A172 (cell line): ENCODE measurements around the gene CYGB. TPM values are rescaled to one million over a fixed set of nuclear protein-coding genes. Genes with fewer than 3 reads are reported as not detected.
A peak's percentile ranks its signal among the peaks of the same experiment; 100 is the strongest.
"Not testable (repeated sequence)": the region's sequence is repeated elsewhere in the genome, so short reads cannot be mapped to it uniquely, and the experiment has no call there.

Experiments used
- DNase-seq: peaks from one replicate; pipeline ENCODE4 v3.0.0-alpha.2; 2015; ENCODE audit warnings: low spot score
- total RNA-seq: library from RNA; depleted of rRNA; stranded (reverse); fragments of >200 nt; shearing (Covaris generic); gene quantifications from 2 replicates; pipeline ENCODE4 v1.2.3, GENCODE V29; 2014

The CYGB gene
- total RNA-seq, 1 experiment from 2014 or later, result 0.05 TPM

DNA sequence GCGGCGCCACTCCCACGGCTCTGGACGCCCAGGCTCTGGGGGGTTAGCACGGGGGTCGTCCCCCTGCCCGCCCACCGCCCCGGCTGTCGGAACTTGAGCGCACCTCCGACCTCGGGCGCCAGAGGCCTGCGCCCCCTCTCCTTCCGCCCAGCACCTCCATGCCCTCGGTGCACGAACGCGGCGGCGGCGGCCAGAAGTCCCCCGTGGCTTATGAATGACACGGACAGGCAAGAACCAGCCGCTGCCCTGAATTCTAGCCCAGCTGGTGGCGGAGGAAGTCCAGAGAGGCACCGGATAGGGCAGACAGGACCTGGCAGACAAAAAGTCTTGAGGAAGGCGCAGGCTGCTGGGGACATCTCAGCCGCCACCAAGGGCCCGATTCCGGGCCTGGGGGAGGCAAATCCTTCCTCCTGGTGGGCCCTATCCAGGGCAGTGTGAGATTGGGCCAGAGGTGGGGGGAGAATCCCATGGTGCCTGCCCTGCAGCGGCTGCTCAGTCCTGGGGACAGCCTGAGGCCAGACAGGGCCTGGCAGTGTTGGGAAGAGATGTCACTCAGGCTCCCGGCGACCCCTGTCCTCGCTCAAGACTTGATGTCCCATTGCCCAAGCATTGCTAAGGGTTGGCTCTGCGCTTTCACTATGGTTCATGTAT, 897 bp upstream of the CYGB start:
- no peak for DNase-seq

DNA sequence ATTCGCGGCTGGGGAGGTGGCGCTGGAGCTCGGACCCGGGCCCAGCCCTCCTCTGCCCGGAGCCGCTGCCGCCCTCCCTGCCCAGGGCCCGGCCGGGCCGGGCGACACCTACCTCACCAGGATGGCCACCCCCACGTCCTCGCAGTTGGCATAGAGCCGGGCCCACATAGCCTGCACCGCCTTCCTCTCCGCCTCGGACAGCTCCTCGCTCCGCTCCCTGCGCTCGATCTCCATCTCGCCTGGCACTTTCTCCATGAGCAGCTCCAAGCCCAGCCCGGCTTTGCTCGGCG, 276 bp downstream of the CYGB start:
- no peak for DNase-seq

DNA sequence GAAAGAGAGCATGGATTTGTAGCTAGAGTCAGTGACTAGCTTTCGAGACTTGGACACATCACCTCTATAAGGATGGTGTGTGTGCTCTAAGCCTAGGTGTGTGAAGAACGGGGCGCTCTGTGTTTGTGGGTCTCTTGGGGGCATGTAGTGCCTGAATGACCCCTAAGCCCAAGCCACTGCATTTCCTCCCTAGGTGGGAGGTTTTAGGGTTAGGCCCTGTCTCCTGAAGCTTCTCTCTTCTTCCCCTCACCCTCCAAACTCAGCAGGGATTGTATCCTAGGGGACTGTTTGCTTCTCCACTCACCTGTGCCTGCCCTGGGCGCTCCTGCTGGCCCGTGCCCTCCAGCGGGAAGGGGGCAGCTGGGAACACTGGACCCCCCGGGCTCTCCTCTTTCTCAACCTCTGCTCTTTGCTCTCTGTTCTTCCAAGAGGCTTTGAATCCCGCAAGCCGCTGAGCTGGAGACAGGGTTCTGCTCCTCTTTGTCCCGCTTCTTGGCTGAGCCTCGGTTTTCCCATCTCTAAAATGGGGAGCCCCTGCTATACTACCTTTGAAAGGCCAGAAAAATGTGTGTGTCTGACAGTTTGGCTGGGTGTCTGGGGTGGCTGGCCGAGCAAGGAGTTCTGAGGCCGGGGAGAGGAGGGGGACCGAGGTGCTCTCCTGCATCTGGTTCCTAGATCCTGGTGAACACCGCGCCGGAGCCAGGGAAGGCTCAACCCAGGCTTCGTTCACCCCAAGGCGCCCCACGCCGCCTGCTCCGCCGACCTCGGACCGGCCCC, 810 bp downstream of the CYGB start:
- DNase-seq, result no peak

DNA sequence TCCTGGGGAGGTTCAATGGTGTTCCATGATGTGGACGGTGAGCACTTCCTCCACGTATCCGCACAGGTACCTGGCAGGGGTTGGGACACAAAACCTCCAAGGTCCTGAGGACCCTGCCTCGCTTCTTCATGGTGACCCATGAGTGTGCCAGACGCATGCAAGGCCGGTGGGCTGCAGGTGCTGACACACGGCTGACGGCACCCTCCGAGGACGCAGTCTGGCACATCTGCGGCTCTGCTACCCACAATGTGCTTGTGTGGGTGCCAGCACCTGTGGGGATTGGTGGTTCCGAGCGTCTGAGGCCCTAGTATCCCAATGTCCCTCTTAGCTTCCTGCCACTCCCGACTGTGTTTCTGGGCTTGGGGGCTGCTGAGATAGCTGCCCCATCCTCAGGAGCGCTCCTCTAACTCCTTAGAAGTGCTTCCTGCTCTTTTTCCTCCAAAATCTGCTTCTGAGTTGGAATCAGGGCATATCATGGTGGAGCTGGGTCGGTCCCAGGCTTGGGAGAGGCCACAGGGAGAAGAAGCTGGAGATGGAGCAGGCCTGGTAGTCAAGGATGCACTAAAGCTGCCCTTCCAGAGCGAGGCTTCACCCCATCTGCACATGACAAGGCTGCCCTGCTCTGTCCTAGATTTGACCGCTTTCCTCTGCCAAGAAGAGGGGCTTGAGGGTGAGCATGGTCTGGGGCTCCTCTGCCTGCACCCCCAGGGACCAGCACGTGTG, 1.6 kb downstream of the CYGB start:
- no peak for DNase-seq

DNA sequence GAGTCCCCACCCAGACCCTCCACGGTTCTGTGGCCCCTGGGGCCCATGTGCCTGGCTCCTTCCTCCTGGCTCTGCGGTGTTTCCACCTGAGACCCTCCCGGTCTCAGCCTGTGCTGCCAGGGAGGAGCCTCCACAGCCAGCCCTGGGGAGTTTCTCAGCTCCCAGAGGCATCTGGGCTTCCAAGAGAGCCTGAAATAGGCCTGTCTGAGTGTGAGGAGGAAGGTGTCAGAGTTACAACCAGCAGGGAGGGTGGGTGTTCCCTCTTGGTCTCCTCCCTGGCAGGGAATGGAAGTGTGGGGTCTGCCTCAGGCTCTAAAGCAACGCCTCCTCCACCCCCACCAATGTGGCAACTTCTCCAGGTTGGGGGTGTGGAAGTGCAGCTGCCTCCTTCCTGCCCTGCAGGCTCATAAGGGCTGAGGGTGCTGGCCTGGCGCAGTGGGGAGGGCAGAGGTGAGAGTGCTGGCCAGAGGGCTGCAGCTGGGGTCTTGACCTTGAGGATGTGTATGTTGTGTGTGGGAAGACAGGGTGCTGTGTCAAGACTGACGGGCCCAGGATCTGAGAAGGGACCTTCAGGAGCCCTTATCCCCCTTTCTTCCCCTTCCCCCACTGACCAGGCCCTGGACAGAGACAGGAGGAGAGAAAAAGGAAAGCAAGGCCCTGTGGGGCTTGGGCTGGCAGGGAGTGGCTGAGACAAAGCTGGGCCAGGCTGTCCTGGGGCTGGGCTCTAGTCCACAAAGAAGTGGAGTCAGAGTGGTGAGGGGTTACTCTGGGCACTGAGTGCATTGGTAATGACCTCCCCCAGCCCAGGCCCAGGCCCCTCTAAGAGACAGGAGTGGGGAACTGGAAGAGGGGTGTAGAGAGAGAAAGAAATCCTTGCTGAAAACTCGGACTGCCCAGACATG, 2.4 kb downstream of the CYGB start:
- no peak for DNase-seq

DNA sequence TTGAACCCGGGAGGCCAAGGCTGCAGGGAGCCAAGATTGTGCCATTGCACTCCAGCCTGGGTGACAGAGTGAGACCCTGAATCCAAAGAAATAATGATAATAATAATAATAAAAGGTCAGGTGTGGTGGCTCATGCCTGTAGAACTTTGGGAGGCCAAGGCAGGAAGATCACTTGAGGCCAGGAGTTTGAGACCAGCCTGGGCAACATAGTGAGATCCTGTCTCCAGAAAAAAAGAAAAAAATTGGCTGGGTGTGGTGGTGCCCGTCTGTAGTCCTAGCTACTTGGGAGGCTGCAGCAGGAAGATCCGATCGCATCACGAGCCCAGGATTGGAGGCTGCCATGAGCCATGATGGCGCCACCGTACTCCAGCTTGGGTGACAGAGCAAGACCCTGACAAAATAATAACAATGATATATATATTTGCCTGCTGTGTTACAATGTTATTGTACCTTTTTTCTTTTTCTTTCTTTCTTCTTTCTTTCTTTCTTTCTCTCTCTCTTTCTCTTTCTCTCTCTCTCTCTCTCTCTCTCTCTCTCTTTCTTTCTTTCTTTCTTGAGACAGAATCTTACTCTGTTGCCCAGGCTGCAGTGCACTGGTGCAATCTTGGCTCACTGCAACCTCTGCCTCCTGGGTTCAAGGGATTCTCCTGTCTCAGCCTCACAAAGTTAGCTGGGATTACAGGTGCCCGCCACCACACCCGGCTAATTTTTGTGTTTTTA, 3.7 kb downstream of the CYGB start:
- not testable (repeated sequence) for DNase-seq

DNA sequence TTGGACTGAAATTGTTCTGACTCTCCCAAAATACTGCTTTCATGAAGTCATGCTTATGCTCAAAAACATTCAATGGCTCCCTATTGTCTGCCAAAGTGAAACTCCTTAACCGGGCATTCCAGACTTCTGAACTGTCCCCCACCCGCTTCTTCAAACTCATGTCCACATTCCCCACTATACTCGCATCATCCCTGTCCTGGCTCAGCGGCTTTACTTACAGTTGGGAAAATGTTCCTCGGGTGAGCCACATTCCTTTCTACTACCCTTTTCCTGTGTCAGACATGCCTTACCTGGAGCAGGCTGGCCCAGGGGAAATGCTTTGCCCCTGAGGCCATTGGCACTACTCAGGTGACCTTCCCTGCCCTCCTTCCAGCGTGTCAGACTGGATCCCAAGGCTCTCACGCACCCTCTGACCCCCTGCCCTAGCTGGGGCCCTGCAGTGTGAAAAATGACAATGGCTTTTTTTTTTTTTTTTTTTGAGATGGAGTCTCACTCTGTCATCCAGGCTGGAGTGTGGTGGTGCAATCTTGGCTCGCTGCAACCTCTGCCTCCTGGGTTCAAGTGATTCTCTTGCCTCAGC, 5.3 kb downstream of the CYGB start:
- peak; percentile 14 for DNase-seq

DNA sequence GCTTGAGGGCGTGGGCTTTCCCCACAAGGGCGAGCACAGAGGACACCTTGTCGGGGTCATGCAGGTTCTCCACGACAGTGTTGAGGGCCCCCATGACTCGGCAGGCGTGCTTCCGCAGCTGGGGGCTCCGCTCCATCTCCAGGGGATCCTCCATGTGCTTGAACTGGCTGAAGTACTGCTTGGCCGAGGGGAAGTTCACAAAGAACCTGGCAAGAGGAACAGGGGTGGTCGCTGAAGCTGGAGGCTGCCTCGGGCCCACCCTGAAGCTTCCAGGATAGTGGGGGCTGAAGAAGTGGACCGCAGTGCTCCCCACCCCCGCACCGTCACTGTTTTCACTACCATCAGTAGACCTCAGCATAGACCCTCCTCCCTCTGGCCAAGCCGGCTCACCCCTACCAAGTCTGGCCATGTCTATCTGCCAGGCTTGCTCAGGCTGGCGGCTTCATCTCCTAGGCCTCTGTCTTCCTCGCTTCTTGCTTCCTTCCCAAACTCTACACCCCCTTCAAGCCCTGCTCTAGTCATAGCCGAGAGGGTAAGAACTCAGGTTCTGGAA, 5.9 kb downstream of the CYGB start:
- DNase-seq, result no peak

DNA sequence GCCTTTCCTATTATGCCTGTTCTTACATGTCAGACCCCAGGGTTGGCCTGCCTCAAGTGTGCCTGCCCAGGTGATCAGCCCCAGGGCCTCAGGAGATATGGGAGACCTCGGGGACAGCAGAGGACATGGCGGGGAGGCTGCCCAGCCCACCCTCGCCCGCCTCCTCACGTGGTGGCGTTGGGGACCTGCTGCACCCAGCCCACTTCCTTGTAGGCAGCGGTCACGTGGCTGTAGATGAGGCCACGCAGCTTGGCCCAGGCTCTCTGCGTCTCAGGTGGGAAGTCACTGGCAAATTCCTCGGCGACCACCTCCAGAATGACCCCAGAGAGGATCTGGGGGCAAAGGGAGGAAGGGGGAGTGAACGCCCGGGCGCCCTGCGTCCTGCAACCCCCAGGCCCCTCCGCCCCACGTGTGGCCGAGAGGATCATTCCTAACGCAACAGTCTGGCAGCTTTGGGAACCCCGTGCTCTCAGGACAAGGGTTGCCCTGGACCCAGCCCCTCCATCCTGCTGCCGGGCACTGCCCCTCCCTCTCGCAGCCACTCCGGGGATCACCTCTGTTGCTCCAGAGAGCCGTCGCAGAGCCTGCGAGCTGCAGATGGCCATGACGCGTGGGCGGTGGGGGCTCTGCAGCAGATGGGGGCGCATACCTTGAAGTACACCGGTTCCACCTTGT, 6.6 kb downstream of the CYGB start:
- no peak for DNase-seq

DNA sequence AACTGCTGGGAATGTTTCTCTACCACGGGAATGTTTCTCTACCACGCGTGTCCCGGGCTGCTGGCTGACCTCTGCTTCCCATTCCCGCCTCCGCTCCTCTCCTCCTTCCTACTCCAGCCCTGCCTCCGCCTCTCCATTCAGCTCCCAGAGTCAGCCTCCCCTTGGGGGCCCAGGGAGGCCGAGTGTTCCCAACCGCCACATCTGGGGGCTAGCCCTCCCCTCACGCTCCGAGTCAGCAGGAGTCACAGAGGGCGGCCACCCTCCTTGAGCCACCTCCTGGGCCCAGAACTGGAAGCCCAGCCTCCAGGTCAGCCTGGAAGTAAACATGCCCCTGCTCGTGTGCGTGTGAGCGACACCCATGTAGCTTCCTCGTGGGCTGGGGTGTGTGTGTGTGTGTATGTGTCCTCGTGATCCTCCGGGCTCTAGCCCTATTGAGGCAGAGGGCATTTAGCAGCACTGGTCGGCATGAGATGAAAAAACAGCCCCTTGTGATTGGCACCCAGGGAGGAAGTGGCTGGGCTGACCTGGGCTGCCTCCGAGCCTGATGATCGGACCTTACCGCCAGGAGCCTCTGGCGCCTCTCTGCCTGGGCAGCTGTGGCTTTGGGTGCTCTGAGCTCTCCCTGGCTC, 7.3 kb downstream of the CYGB start:
- DNase-seq, result no peak

DNA sequence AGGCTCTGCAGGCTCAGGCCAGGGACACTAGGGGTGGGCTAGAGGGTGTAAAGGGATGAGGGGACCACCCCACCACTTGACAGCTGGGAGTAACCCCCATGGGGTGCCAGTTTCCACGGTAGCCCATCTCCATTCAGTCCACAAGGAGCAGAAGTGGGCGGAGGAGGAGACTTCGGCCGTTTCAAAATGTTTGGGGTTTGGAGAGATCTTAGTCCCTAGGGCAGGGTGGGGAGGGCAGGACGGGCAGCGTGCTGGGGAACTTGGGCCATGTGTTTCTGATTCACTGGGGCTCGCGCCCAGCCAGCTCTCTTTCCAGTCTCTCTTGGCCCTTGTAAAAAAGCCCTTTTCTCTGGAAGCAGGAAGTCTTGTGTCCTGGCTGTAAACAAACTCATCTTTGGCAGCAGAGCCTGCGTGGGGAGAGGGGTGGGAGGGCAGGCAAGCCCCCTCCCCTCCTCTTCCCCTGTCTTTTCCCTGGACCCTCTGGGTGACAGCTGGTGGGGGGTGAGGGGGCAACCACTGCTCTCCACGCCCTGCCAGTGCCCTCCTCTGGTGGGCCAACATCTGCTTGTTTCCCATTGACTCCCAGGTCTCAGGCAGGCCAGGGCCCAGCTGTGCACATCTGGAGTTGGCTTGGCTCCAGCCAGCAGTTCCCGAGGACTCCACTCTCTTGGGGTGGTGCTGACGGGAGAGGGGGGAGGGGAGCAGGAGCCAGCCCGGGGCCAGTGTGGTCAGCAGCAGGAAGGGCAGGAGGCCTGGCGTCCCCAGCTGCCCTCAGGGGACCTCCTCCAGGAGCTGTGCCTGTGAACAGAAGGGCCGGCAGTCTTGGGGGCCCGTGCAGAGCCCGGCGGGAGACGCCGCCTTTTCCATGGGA, 8.1 kb downstream of the CYGB start:
- peak; percentile 53 for DNase-seq

DNA sequence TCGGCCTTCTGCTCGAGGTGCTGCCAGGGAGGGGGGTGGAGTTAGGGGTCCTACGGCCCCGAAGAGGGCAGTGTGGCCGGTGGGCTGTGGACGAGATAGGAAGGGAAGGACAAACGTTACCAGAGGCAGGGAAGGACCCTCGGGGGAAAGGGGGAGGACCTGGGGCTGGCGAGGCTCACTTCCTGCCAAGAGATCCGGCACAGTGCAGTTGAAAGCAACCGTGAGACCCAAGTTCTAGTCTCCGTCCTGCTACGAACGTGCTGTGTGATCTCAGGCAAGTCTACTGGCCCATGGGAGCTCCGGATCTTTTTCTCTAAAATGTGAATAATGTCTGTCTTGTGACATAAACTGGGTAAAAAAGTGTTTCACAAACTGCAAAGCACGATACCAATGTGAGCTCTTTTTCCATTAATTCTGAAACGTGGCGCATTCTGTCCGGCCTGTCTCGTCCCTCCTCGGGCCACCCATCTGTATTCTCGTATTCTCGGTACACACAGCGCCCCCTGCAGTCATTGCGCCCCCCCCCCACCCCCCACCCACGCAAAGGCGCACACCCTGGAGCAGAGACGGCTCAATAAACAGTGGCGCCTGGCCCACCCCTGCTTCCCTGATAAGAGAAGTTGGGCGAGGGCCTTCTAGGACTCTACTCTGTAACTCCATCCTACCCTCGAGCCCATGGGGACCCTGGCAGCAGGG, 8.8 kb downstream of the CYGB start:
- DNase-seq, result no peak

DNA sequence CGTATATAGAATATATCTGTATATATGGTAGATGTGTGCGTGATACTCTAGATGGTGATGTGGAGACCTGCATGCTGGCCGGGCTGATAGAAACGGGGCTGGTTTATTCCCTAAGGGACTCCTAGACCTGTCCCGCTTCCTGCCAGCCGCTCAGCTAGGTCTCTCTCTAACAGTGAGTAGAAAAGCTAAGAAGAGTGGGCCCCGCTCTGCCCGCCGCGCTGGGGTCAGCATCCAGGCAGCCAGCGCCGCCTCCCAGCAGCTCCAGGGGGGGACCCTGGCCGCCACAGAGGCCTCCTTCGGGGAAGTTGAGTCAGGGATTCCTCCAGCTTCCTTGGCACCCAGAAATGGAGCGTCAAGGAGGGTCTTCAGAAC, 9.4 kb downstream of the CYGB start:
- no peak for DNase-seq

DNA sequence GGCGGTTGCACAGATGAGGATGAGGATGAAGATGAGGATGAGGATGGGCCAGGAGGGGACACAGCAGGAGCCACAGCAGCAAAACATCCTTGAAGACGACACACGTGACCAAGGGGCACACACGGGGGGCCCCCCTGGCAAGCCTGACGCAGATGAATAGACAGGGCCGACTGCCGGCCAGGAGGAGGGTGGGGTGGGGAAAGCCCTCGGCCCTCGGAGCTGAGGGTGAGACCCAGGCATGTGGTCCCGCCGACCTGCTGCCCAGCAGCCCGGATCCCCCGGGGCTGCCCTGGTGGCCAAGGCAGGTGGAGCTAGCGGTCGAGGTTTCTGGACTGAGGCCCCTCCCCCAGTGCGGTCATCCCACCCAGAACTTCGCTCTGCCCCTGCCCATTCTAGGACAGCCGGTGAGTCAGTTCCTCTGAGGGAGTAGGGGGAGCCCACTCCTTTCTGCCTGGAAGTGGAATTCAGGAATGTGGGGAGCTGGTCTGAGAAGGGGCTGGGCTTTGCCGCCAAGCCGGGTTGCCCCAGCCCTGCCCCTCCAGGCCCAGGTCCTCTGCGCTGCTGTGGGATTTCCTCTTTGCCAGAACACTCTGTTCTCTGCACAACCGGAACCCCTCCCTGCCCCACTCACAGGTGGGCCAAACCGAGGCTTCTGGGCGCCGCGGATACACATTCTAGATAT, 9.9 kb downstream of the CYGB start:
- peak; percentile 85 for DNase-seq

DNA sequence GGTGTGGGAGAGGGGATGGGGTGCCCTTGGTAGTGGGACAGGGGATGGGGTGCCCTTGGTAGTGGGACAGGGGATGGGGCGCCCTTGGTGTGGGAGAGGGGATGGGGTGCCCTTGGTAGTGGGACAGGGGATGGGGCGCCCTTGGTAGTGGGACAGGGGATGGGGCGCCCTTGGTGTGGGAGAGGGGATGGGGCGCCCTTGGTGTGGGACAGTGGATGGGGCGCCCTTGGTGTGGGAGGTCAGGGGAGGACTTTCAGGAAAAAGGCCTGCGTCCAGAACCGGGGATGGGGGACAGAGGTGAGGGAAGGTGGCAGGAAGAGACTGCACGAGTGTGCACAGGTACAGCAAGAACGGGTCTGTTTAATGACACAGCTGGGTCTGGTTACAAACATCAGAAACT, 10.5 kb downstream of the CYGB start:
- not testable (repeated sequence) for DNase-seq

DNA sequence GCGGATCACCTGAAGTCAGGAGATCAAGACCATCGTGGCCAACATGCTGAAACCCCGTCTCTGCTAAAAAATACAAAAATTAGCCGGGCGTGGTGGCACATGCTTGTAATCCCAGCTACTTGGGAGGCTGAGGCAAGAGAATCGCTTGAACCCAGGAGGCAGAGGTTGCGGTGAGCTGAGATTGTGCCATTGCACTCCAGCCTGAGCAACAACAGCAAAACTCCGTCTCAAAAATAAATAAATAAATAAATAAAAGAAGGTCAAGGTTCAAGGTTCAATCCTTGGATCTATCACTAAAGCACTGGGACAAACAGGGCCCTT, 12.0 kb downstream of the CYGB start:
- not testable (repeated sequence) for DNase-seq
